A673 (cell line): ENCODE data around the gene GFY.

Experiments used
- EZH2 ChIP-seq: fragments of 200-600 bp; sonication (generic); IDR thresholded peaks from 2 replicates; pipeline ENCODE4 v1.6.1; 2017; ENCODE audit warnings: borderline replicate concordance, low read depth, mild to moderate bottlenecking, mixed read lengths, antibody characterized with exemption, low read length; ENCODE audit not compliant: poor library complexity, severe bottlenecking
- TF ChIP-seq, protein P1 (sequence below): fragments of 300-800, 200-600 bp; sonication (generic); conservative IDR thresholded peaks from 2 replicates; pipeline ENCODE4 v1.5.1; 2017; ENCODE audit warnings: low read depth, mild to moderate bottlenecking, antibody characterized with exemption, low read length, moderate library complexity, mixed read lengths

DNA sequence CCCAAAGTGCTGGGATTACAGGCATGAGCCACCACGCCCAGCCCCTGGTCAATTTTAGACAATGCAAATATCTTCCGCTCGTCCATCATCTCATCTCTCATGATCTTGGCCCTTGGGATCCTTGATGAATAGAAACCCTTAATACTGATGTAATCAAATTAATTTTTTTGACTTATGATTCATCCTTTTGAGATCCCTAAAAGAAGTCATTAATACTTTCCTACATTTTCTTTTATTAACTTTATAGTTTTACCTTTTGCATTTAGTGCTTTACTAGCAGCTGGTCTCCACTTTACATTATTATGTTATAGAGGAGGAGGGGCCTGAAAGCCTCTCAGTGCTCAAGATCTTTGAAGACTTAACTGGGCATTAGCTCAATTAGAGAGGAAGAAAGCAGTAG lies 44.8 kb upstream of the GFY start:
- TF ChIP-seq, protein P1, sequence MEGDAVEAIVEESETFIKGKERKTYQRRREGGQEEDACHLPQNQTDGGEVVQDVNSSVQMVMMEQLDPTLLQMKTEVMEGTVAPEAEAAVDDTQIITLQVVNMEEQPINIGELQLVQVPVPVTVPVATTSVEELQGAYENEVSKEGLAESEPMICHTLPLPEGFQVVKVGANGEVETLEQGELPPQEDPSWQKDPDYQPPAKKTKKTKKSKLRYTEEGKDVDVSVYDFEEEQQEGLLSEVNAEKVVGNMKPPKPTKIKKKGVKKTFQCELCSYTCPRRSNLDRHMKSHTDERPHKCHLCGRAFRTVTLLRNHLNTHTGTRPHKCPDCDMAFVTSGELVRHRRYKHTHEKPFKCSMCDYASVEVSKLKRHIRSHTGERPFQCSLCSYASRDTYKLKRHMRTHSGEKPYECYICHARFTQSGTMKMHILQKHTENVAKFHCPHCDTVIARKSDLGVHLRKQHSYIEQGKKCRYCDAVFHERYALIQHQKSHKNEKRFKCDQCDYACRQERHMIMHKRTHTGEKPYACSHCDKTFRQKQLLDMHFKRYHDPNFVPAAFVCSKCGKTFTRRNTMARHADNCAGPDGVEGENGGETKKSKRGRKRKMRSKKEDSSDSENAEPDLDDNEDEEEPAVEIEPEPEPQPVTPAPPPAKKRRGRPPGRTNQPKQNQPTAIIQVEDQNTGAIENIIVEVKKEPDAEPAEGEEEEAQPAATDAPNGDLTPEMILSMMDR = no peak
- no peak for TF ChIP-seq EZH2
